Left ventricle myocardium inferior (tissue), 1 donor: Measurements from ENCODE around the gene USO1. TPM values are rescaled to one million over a fixed set of nuclear protein-coding genes. Genes with fewer than 3 reads are reported as not detected.
A peak's percentile ranks its signal among the peaks of the same experiment; 100 is the strongest.
"Not testable (repeated sequence)": the region's sequence is repeated elsewhere in the genome, so short reads cannot be mapped to it uniquely, and the experiment has no call there.

Experiments used
- DNase-seq: peaks from one replicate; pipeline ENCODE4 v3.0.0-alpha.2; 2020
- H3K27ac ChIP-seq: fragments of 200-600 bp; replicated peaks from 2 replicates; pipeline ENCODE4 v1.8.0; 2021
- H3K27me3 ChIP-seq: fragments of 200-600 bp; 2 replicates; pipeline ENCODE4 v1.8.0; 2021; ENCODE audit warnings: low read depth
- H3K36me3 ChIP-seq: fragments of 200-600 bp; 2 replicates; pipeline ENCODE4 v1.8.0; 2021
- H3K4me1 ChIP-seq: fragments of 200-600 bp; 2 replicates; pipeline ENCODE4 v1.8.0; 2021
- H3K4me3 ChIP-seq: fragments of 200-600 bp; 2 replicates; pipeline ENCODE4 v1.8.0; 2021; ENCODE audit warnings: mild to moderate bottlenecking, moderate library complexity
- H3K9me3 ChIP-seq: fragments of 200-600 bp; replicated peaks from 2 replicates; pipeline ENCODE4 v1.8.0; 2021
- intact Hi-C: fragments of 100-400 bp; cut with micrococcal nuclease; formaldehyde crosslinking; loops from one replicate; pipeline ENCODE4 v1.11.0; 2022
- total RNA-seq: library from RNA; stranded (reverse); fragmentation: NEBNext Ultra II Directional; extraction: Animal tissue kit (Norgen Biotek cat#: 25700); gene quantifications from one replicate; pipeline ENCODE4 v1.2.1, GENCODE V29; 2021
- TF ChIP-seq, protein P1 (sequence below): fragments of 200-600 bp; IDR thresholded peaks from 2 replicates; pipeline ENCODE4 v1.8.0; 2021; ENCODE audit warnings: antibody characterized with exemption, mild to moderate bottlenecking, borderline replicate concordance
- donor health status: DM: no; HTN: yes; CAD: no; lungs with severe emphysema.

The USO1 gene
- total RNA-seq, 1 donor from 2014 or later: 84.3 TPM

GRCh38 chr4:75723163-75724065, 963 bp upstream of the USO1 start:
- peak overlapping the region; percentile 92 for H3K4me3 ChIP-seq
- TF ChIP-seq, protein P1, sequence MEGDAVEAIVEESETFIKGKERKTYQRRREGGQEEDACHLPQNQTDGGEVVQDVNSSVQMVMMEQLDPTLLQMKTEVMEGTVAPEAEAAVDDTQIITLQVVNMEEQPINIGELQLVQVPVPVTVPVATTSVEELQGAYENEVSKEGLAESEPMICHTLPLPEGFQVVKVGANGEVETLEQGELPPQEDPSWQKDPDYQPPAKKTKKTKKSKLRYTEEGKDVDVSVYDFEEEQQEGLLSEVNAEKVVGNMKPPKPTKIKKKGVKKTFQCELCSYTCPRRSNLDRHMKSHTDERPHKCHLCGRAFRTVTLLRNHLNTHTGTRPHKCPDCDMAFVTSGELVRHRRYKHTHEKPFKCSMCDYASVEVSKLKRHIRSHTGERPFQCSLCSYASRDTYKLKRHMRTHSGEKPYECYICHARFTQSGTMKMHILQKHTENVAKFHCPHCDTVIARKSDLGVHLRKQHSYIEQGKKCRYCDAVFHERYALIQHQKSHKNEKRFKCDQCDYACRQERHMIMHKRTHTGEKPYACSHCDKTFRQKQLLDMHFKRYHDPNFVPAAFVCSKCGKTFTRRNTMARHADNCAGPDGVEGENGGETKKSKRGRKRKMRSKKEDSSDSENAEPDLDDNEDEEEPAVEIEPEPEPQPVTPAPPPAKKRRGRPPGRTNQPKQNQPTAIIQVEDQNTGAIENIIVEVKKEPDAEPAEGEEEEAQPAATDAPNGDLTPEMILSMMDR: no peak
- H3K36me3 ChIP-seq: no peaks in the 10 kb centered on the region
- H3K27me3 ChIP-seq: no peaks in the 10 kb centered on the region
- peaks cover 60% of the 10 kb centered on the region for H3K4me1 ChIP-seq
- DNase-seq: no peak
- peak overlapping the region; percentile 97 for H3K27ac ChIP-seq
- intact Hi-C loops: loop anchor here (5.0 kb wide), 1 partner anchor 51 kb away; the partner anchor contains the start of gene G3BP2
- H3K9me3 ChIP-seq: no peaks in the 10 kb centered on the region

- TF ChIP-seq, protein P1: no peak
- H3K9me3 ChIP-seq: no peaks in the 10 kb centered on the region
- intact Hi-C loops: loop anchor here (5.0 kb wide), 1 partner anchor 53 kb away; the partner anchor contains the start of gene G3BP2
- peak overlapping the region; percentile 92 for H3K4me3 ChIP-seq
- peaks cover 77% of the 10 kb centered on the region for H3K4me1 ChIP-seq
- H3K36me3 ChIP-seq: no peaks in the 10 kb centered on the region
- DNase-seq: peak; percentile 77
- no peaks in the 10 kb centered on the region for H3K27me3 ChIP-seq
- peak overlapping the region; percentile 97 for H3K27ac ChIP-seq
These were observed 719 bp downstream of the USO1 start for GRCh38 chr4:75724867-75725724.

DNA sequence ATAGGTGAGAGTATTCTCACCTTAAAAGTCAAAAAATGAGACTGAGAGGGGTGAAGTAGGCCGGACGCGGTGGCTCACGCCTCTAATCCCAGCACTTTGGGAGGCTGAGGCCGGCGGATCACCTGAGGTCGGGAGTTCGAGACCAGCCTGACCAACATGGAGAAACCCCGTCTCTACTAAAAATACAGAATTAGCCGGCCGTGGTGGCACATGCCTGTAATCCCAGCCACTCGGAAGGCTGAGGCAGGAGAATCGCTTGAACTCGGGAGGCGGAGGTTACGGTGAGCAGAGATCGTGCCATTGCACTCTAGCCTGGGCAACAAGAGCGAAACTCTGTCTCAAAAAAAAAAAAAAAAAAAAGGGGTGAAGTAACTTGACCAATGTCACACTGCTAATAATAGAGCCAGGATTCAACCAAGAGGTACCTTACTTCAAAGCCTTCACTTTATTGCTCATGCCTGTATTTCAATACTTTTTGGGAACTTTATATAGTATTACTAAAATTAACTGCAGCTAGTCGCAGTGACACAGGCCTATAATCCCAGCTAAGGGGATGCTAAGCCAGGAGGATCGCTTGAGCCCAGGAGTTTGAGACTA, 1.7 kb downstream of the USO1 start:
- intact Hi-C loops, H3K27me3 ChIP-seq, DNase-seq, H3K9me3 ChIP-seq, H3K36me3 ChIP-seq: not testable (repeated sequence)
- peak overlapping the region; percentile 97 for H3K27ac ChIP-seq
- peak overlapping the region; percentile 92 for H3K4me3 ChIP-seq
- H3K4me1 ChIP-seq: peaks cover 87% of the 10 kb centered on the region

GRCh38 chr4:75726577-75726976, 2.2 kb downstream of the USO1 start:
- peak overlapping the region; percentile 97 for H3K27ac ChIP-seq
- H3K4me3 ChIP-seq: peak overlapping the region; percentile 92
- H3K27me3 ChIP-seq: no peaks in the 10 kb centered on the region
- no peaks in the 10 kb centered on the region for H3K36me3 ChIP-seq
- intact Hi-C loops: no loop called here
- TF ChIP-seq, protein P1: no peak
- peaks cover 89% of the 10 kb centered on the region for H3K4me1 ChIP-seq
- no peaks in the 10 kb centered on the region for H3K9me3 ChIP-seq
- DNase-seq: no peak

- no peaks in the 10 kb centered on the region for H3K27me3 ChIP-seq
- TF ChIP-seq, protein P1: no peak
- peaks cover 86% of the 10 kb centered on the region for H3K4me1 ChIP-seq
- intact Hi-C loops: no loop called here
- no peaks in the 10 kb centered on the region for H3K36me3 ChIP-seq
- peak overlapping the region; percentile 92 for H3K4me3 ChIP-seq
- peak overlapping the region; percentile 97 for H3K27ac ChIP-seq
- H3K9me3 ChIP-seq: no peaks in the 10 kb centered on the region
- DNase-seq: no peak
These were observed 2.7 kb downstream of the USO1 start for GRCh38 chr4:75727073-75727472.
